ENCODE results near the gene TENT4B.
A peak's percentile ranks its signal among the peaks of the same experiment; 100 is the strongest.
"Not testable (repeated sequence)": the region's sequence is repeated elsewhere in the genome, so short reads cannot be mapped to it uniquely, and the experiment has no call there.

TENT4B gene

DNA sequence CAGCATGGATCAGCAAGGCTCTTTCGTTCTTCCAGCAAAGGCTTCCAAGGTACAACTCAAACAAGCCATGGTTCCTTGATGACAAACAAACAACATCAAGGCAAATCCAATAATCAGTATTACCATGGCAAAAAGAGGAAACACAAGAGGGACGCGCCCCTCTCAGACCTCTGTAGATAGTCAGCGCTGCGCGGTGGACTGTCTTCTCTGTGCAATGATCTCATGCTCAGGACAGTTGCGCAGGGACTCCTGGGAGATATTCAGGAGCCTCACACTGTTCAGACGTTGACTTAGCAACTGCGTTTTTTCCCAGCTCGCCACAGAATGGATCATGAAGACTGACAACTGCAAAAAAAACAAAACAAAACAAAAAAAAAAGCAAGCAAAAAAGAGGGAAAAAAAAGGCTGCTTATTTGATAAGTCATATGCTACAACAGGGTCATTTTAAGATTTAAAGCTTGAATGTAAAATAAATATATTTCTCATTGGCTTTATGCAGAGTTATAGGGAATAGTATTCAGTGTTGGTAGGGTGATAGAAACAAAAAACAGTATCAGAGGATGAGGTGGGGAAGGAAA is 76.1 kb downstream of the TENT4B start:
- no peaks in the 10 kb centered on the region for H3K27me3 ChIP-seq (ENCODE audit: insufficient read depth, low read length)
- H2AFZ ChIP-seq (ENCODE audit: low read length, unreplicated experiment): no peak overlapping the region
- no peak overlapping the region for H3K27ac ChIP-seq (ENCODE audit: low read depth, low read length)
- H3K4me1 ChIP-seq (ENCODE audit: control insufficient read depth, insufficient read depth, low read length, unreplicated experiment): no peaks in the 10 kb centered on the region
- no peaks in the 10 kb centered on the region for H3K79me2 ChIP-seq (ENCODE audit: control insufficient read depth, insufficient read depth, low read length, unreplicated experiment)
- H3K36me3 ChIP-seq (ENCODE audit: insufficient read depth, low read length): peaks cover 9% of the 10 kb centered on the region; the same call in 1 of the 2 replicates
- no peak overlapping the region for H3K4me3 ChIP-seq (ENCODE audit: low read depth, low read length)

DNA sequence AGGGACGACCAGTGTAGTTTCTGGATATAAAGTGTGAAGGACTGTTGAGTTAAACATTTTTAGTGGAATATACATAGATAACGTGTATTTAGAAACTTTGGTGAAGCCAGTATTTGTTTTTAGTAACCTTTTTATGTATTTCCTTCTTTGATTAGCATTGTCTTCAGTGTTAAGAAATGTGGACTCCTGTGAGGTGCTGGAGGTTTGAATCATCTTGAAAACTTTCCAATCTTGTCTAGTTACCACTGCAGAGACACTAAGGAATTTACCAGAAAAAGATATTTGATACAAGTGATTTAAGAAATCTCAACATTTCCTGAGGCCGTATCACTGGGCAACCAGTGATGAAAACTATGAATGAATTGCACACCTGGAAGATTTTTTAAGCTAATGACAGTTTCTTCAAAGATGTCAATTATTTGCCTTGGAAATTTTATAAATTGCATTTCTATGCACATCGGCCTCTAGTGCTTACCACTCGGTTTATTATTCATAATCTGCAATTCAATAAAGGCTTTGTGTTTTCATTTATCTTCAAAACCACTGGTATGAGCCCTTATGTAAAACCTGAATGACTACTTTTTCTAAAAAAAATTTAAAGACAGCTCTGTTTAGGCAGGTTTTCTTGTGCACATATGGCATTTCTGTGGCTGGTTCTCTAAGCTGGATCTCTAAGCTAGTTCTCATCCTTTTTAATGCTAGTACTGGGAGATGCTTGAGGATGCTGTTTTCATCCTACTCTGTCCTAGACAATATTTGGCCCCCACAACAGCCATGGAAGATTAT is 81.9 kb downstream of the TENT4B start:
- Histone ChIP-seq H3K27ac (ENCODE audit: low read depth, low read length) (no peak overlapping the region), H3K4me1 (ENCODE audit: control insufficient read depth, insufficient read depth, low read length, unreplicated experiment) (peaks cover 4% of the 10 kb centered on the region), H3K79me2 (ENCODE audit: control insufficient read depth, insufficient read depth, low read length, unreplicated experiment) (no peaks in the 10 kb centered on the region), H3K27me3 (ENCODE audit: insufficient read depth, low read length) (no peaks in the 10 kb centered on the region), H2AFZ (ENCODE audit: low read length, unreplicated experiment) (no peak overlapping the region), H3K4me3 (ENCODE audit: low read depth, low read length) (no peak overlapping the region), H3K36me3 (ENCODE audit: insufficient read depth, low read length) (no peaks in the 10 kb centered on the region)

DNA sequence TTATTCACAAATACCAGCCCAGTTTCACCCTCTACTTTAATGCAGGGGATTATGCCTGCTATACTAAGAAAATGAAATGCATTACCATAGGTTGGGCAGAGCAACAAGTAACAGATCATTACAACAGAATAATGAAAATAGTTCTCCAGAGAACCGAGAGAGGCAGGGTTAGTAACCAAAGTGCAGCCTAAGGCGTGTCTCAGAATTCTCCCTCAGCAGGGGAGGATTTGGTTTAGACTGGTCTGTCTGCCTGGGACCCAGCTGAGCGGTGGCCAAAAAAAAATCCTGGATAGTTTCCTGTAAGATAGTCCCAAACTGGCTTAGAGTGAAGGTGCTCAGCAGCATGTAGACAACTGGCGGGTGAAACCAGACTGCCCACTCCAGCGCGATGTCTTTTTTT is 82.5 kb downstream of the TENT4B start:
- no peaks in the 10 kb centered on the region for H3K36me3 ChIP-seq (ENCODE audit: insufficient read depth, low read length)
- H3K27ac ChIP-seq (ENCODE audit: low read depth, low read length): no peak overlapping the region
- no peak overlapping the region for H3K4me3 ChIP-seq (ENCODE audit: low read depth, low read length)
- peaks cover 4% of the 10 kb centered on the region for H3K4me1 ChIP-seq (ENCODE audit: control insufficient read depth, insufficient read depth, low read length, unreplicated experiment)
- no peaks in the 10 kb centered on the region for H3K79me2 ChIP-seq (ENCODE audit: control insufficient read depth, insufficient read depth, low read length, unreplicated experiment)
- no peaks in the 10 kb centered on the region for H3K27me3 ChIP-seq (ENCODE audit: insufficient read depth, low read length)
- no peak overlapping the region for H2AFZ ChIP-seq (ENCODE audit: low read length, unreplicated experiment)

DNA sequence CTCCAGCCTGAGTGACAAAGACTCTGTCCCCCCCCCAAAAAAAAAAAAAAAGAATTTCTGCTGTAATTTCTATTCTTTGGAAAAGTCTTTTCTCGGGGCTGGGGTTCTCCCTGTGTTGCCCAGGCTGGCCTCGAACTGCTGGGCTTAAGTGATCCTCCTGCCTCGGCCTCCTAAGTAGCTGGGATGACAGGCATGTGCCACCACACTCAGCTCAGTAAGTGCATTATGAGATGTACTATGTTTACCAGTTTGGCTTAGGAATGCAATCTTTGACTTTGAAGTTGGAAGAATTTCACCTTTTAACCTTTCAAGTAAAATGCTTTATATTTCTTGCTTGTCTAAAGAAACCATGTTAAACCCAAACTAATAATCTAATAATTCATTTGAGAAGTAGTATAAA is 85.2 kb downstream of the TENT4B start:
- no peaks in the 10 kb centered on the region for H3K27me3 ChIP-seq (ENCODE audit: insufficient read depth, low read length)
- peaks cover 4% of the 10 kb centered on the region for H3K4me1 ChIP-seq (ENCODE audit: control insufficient read depth, insufficient read depth, low read length, unreplicated experiment)
- no peaks in the 10 kb centered on the region for H3K36me3 ChIP-seq (ENCODE audit: insufficient read depth, low read length)
- H3K79me2 ChIP-seq (ENCODE audit: control insufficient read depth, insufficient read depth, low read length, unreplicated experiment): no peaks in the 10 kb centered on the region
- H2AFZ ChIP-seq (ENCODE audit: low read length, unreplicated experiment): no peak overlapping the region
- no peak overlapping the region for H3K27ac ChIP-seq (ENCODE audit: low read depth, low read length)
- H3K4me3 ChIP-seq (ENCODE audit: low read depth, low read length): no peak overlapping the region

DNA sequence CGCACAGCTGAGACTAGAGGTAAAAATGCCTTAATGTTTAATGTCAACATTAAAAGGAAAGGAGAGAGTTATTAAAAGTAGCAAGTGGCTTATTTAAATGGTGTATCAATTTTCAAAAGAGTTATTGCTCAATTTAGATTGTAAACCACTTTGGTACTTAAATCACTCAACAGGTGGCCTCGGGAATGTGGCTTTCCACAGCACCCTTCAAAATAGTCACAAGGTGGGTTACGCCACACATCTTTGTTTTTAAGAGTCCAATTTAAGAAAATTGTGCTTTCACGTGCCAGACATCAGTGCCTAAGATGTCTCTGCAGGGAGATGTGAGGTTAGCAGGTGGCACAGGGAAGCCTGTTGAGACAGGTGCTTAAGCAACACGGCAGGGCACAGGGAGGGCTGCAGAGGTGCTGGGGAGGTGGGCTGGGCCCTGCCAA is 85.8 kb downstream of the TENT4B start:
- Histone ChIP-seq H3K36me3 (ENCODE audit: insufficient read depth, low read length) (no peaks in the 10 kb centered on the region), H2AFZ (ENCODE audit: low read length, unreplicated experiment) (no peak overlapping the region), H3K27me3 (ENCODE audit: insufficient read depth, low read length) (no peaks in the 10 kb centered on the region), H3K4me1 (ENCODE audit: control insufficient read depth, insufficient read depth, low read length, unreplicated experiment) (peaks cover 4% of the 10 kb centered on the region), H3K4me3 (ENCODE audit: low read depth, low read length) (no peak overlapping the region), H3K27ac (ENCODE audit: low read depth, low read length) (no peak overlapping the region), H3K79me2 (ENCODE audit: control insufficient read depth, insufficient read depth, low read length, unreplicated experiment) (no peaks in the 10 kb centered on the region)

DNA sequence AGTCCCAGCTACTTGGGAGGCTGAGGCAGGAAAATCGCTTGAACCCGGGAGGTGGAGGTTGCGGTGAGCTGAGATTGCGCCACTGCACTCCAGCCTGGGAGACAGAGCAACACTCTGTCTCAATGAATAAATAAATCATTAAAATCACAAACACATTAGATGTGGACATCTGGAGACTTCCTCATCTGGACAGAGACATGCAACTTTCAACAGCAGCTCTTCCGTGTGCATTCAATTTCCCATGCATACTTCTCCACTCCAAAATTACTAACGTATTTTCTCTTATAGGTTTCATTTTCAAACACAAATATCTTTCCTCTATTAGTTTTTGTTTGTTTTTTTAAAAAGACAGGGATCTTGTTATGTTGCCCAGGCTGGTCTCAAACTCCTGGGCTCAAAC is 89.9 kb downstream of the TENT4B start:
- H2AFZ ChIP-seq (ENCODE audit: low read length, unreplicated experiment); H3K4me1 ChIP-seq (ENCODE audit: control insufficient read depth, insufficient read depth, low read length, unreplicated experiment); H3K36me3 ChIP-seq (ENCODE audit: insufficient read depth, low read length); H3K4me3 ChIP-seq (ENCODE audit: low read depth, low read length); H3K27ac ChIP-seq (ENCODE audit: low read depth, low read length); H3K79me2 ChIP-seq (ENCODE audit: control insufficient read depth, insufficient read depth, low read length, unreplicated experiment); H3K27me3 ChIP-seq (ENCODE audit: insufficient read depth, low read length): not testable (repeated sequence)

DNA sequence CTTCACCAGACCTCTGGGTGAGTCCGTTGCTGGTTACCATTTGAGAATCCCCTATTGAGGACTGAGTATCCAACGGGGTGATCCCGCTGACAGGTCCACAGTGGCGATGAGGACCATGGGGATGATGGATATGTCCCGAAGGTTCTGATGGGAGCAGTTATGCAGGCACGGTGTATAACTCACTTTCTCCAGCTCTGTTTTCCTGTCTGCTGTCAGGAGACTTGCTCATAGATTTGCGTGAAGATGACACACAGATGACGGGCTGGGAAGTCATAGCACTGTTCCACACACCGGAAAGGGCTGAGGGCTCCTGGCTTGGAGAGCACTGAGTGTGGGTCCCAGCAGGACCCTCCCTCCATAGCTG is 91.0 kb downstream of the TENT4B start:
- peaks cover 8% of the 10 kb centered on the region for H3K79me2 ChIP-seq (ENCODE audit: control insufficient read depth, insufficient read depth, low read length, unreplicated experiment)
- H3K4me1 ChIP-seq (ENCODE audit: control insufficient read depth, insufficient read depth, low read length, unreplicated experiment): peaks cover 9% of the 10 kb centered on the region
- H2AFZ ChIP-seq (ENCODE audit: low read length, unreplicated experiment): no peak overlapping the region
- H3K27me3 ChIP-seq (ENCODE audit: insufficient read depth, low read length): no peaks in the 10 kb centered on the region
- no peak overlapping the region for H3K4me3 ChIP-seq (ENCODE audit: low read depth, low read length)
- H3K27ac ChIP-seq (ENCODE audit: low read depth, low read length): no peak overlapping the region
- no peaks in the 10 kb centered on the region for H3K36me3 ChIP-seq (ENCODE audit: insufficient read depth, low read length)

DNA sequence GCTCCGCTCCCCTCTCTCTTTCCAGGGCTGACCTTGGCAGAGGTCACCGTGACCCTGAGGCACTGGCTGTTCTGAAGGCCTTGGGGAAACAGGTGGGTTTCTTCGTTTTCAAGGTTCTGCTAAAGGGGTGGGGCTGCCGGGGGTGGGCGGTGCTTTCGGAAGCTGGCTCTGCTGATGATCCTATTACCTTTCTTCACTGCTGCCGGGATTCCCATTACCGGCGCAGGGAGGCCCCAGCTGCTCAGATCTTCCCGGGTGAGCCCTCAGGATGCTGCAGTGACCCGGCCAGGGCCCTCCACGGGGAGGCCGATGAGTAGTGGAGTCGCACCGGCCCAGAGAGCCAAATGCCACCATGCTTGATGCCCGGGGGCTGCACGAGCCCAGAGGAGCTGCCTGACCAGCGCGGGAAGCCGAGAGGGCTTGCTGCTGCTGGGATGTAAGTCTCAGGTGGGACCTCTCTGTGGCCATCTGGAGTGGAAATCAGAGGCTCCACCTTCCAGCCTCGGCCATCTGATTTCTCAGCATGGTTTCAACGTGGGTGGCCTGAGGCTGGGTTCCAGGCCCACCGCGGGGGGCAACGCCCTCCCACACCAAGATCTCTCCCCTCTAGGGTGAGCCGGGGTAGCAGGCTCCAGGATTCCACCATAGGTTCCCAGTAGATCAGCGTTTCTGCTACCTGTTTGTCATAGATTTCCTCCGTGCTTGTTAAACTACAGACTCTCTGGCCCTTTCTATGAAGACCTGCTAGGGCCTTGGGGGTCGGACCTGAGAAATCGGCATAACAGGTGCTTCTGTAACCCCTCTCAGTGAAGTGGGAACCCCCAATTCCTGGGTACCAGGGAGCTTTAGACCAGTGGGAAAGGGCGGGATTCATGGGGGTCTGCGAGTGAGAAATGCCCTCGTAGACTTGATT is 91.7 kb downstream of the TENT4B start:
- Histone ChIP-seq H3K79me2 (ENCODE audit: control insufficient read depth, insufficient read depth, low read length, unreplicated experiment) (peaks cover 8% of the 10 kb centered on the region), H3K27me3 (ENCODE audit: insufficient read depth, low read length) (no peaks in the 10 kb centered on the region), H3K4me3 (ENCODE audit: low read depth, low read length) (peak overlapping the region; percentile 78), H3K36me3 (ENCODE audit: insufficient read depth, low read length) (no peaks in the 10 kb centered on the region), H3K4me1 (ENCODE audit: control insufficient read depth, insufficient read depth, low read length, unreplicated experiment) (peaks cover 9% of the 10 kb centered on the region), H2AFZ (ENCODE audit: low read length, unreplicated experiment) (no peak overlapping the region), H3K27ac (ENCODE audit: low read depth, low read length) (no peak overlapping the region)

DNA sequence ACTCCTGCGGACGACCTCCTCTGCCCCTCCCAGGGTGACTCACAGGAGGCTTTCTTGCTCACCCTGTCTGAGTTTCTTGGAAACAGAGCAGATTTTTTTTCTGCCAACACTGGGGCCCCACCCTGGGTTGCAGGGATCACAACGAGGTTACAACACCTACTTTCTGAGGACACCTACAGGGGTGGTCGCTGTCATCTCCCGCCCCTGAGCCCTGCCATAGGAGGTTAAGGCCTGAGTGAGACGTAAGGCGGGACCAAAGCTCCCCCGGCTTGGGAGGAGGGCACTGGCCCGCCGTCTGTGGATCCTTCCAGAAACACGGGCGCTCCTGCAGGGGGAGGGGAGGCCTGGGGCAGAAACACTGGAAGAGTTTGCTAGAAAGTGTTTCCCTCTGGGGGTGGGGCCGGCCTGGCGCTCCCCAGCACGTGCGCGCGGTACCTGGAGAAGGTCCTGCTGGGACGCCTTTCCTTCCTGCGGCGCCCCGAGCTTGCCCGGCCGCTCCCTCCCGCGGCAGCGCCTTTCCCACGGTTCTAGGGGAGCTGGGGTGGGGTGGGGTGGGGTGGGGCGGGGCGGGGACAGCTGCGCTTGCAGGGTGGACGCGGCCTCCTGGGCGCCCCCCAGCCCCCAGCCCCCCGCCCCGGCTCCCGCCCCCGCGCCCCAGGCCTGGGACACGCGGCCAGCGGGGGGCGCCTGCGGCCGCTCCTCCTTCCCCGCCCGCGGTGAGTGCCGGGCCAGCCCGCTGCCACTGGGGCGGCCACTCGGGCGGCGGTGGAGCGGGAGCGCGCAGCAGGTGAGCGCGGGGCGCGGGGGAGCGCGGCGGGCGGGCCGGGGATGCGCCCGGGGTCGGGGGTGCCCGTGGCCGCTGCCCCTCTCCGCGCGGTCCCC is 92.6 kb downstream of the TENT4B start:
- peak overlapping the region; percentile 85 for H3K4me3 ChIP-seq (ENCODE audit: low read depth, low read length)
- H3K27ac ChIP-seq (ENCODE audit: low read depth, low read length): no peak overlapping the region
- H3K79me2 ChIP-seq (ENCODE audit: control insufficient read depth, insufficient read depth, low read length, unreplicated experiment): peaks cover 8% of the 10 kb centered on the region
- H3K4me1 ChIP-seq (ENCODE audit: control insufficient read depth, insufficient read depth, low read length, unreplicated experiment): peaks cover 11% of the 10 kb centered on the region
- H2AFZ ChIP-seq (ENCODE audit: low read length, unreplicated experiment): peak overlapping the region; percentile 40
- H3K27me3 ChIP-seq (ENCODE audit: insufficient read depth, low read length): no peaks in the 10 kb centered on the region
- H3K36me3 ChIP-seq (ENCODE audit: insufficient read depth, low read length): no peaks in the 10 kb centered on the region
